Activated naive CD8-positive, alpha-beta T cell treated with anti-CD3 and anti-CD28 coated beads for 36 hours (primary cell): ENCODE results near the gene IRF2. TPM values are rescaled to one million over a fixed set of nuclear protein-coding genes. Genes with fewer than 3 reads are reported as not detected.
"Not testable (repeated sequence)": the region's sequence is repeated elsewhere in the genome, so short reads cannot be mapped to it uniquely, and the experiment has no call there.

Experiments
- DNase-seq: peaks from one replicate; pipeline ENCODE4 v3.0.0; 2021
- H3K27ac Mint-ChIP-seq: one replicate; pipeline ENCODE4 v1.8.0; 2022; ENCODE audit warnings: mild to moderate bottlenecking, moderate library complexity, mixed read lengths
- H3K27me3 Mint-ChIP-seq: one replicate; pipeline ENCODE4 v1.8.0; 2022; ENCODE audit warnings: mild to moderate bottlenecking, mixed read lengths
- H3K36me3 Mint-ChIP-seq: one replicate; pipeline ENCODE4 v1.8.0; 2021; ENCODE audit warnings: mild to moderate bottlenecking, mixed read lengths
- H3K4me1 Mint-ChIP-seq: one replicate; pipeline ENCODE4 v1.8.0; 2021; ENCODE audit warnings: mixed read lengths
- H3K4me3 Mint-ChIP-seq: one replicate; pipeline ENCODE4 v1.8.0; 2022; ENCODE audit warnings: mild to moderate bottlenecking, moderate library complexity, mixed read lengths
- H3K9me3 Mint-ChIP-seq: one replicate; pipeline ENCODE4 v1.8.0; 2022; ENCODE audit warnings: mixed read lengths
- total RNA-seq, 2 experiments: library from RNA; stranded (reverse); gene quantifications; one replicate each; pipeline ENCODE4 v1.2.3, GENCODE V29; 2021

Gene IRF2
- total RNA-seq, 2 experiments from 2014 or later, result 49.1 to 61.4 TPM

- not testable (repeated sequence) for H3K27ac Mint-ChIP-seq, DNase-seq, H3K4me3 Mint-ChIP-seq, H3K27me3 Mint-ChIP-seq, H3K9me3 Mint-ChIP-seq
- Mint-ChIP-seq H3K36me3 (peaks cover 18% of the 10 kb centered on the region), H3K4me1 (peaks cover 33% of the 10 kb centered on the region)
These were observed 98.7 kb downstream of the IRF2 start for GRCh38 chr4:184375623-184376022.

GRCh38 chr4:184375027-184375426 lies 99.3 kb downstream of the IRF2 start:
- no peaks in the 10 kb centered on the region for H3K27me3 Mint-ChIP-seq
- H3K36me3 Mint-ChIP-seq, result peaks cover 13% of the 10 kb centered on the region
- H3K4me3 Mint-ChIP-seq, result no peak overlapping the region
- H3K4me1 Mint-ChIP-seq, result peaks cover 32% of the 10 kb centered on the region
- no peak for DNase-seq
- H3K9me3 Mint-ChIP-seq, result peaks cover 3% of the 10 kb centered on the region
- H3K27ac Mint-ChIP-seq, result no peak overlapping the region

GRCh38 chr4:184373886-184374405 lies 100.4 kb downstream of the IRF2 start:
- H3K4me1 Mint-ChIP-seq, result peaks cover 32% of the 10 kb centered on the region
- peaks cover 9% of the 10 kb centered on the region for H3K36me3 Mint-ChIP-seq
- no peak overlapping the region for H3K27ac Mint-ChIP-seq

GRCh38 chr4:184371390-184371787 lies 103.0 kb downstream of the IRF2 start:
- Mint-ChIP-seq H3K4me3 (no peak overlapping the region), H3K27me3 (no peaks in the 10 kb centered on the region), H3K9me3 (peaks cover 1% of the 10 kb centered on the region), H3K36me3 (peaks cover 7% of the 10 kb centered on the region), H3K4me1 (peaks cover 28% of the 10 kb centered on the region), H3K27ac (no peak overlapping the region)
- DNase-seq, result no peak

More at GRCh38 chr4:184373886-184374405, 100.4 kb downstream of the IRF2 start:
- Mint-ChIP-seq H3K27me3 (no peaks in the 10 kb centered on the region), H3K4me3 (no peak overlapping the region), H3K9me3 (peaks cover 3% of the 10 kb centered on the region)
- DNase-seq, result no peak

- Mint-ChIP-seq H3K27me3 (no peaks in the 10 kb centered on the region), H3K4me1 (peaks cover 26% of the 10 kb centered on the region), H3K9me3 (peaks cover 1% of the 10 kb centered on the region), H3K36me3 (peaks cover 3% of the 10 kb centered on the region), H3K27ac (no peak overlapping the region), H3K4me3 (no peak overlapping the region)
- DNase-seq, result no peak
These were observed 103.5 kb downstream of the IRF2 start for GRCh38 chr4:184370711-184371389.

GRCh38 chr4:184369871-184370270 lies 104.5 kb downstream of the IRF2 start:
- H3K27me3 Mint-ChIP-seq, result no peaks in the 10 kb centered on the region
- no peak for DNase-seq
- peaks cover 1% of the 10 kb centered on the region for H3K9me3 Mint-ChIP-seq
- no peaks in the 10 kb centered on the region for H3K36me3 Mint-ChIP-seq
- H3K4me3 Mint-ChIP-seq, result no peak overlapping the region
- H3K27ac Mint-ChIP-seq, result no peak overlapping the region
- H3K4me1 Mint-ChIP-seq, result peaks cover 18% of the 10 kb centered on the region

GRCh38 chr4:184368731-184369130 lies 105.6 kb downstream of the IRF2 start:
- Mint-ChIP-seq H3K9me3 (no peaks in the 10 kb centered on the region), H3K36me3 (no peaks in the 10 kb centered on the region), H3K4me1 (peaks cover 8% of the 10 kb centered on the region), H3K4me3 (no peak overlapping the region), H3K27me3 (no peaks in the 10 kb centered on the region), H3K27ac (no peak overlapping the region)
- DNase-seq, result no peak

GRCh38 chr4:184368290-184368689 lies 106.1 kb downstream of the IRF2 start:
- Mint-ChIP-seq H3K27me3 (no peaks in the 10 kb centered on the region), H3K4me3 (no peak overlapping the region), H3K36me3 (no peaks in the 10 kb centered on the region), H3K27ac (no peak overlapping the region), H3K4me1 (peaks cover 5% of the 10 kb centered on the region), H3K9me3 (no peaks in the 10 kb centered on the region)
- no peak for DNase-seq

- Mint-ChIP-seq H3K36me3 (no peaks in the 10 kb centered on the region), H3K4me1 (peaks cover 16% of the 10 kb centered on the region), H3K9me3 (no peaks in the 10 kb centered on the region), H3K27me3 (no peaks in the 10 kb centered on the region), H3K4me3 (no peak overlapping the region), H3K27ac (no peak overlapping the region)
- no peak for DNase-seq
These were observed 110.0 kb downstream of the IRF2 start for GRCh38 chr4:184364100-184364921.

- Mint-ChIP-seq H3K4me1 (peaks cover 16% of the 10 kb centered on the region), H3K9me3 (no peaks in the 10 kb centered on the region), H3K27ac (no peak overlapping the region), H3K4me3 (no peak overlapping the region), H3K27me3 (no peaks in the 10 kb centered on the region), H3K36me3 (no peaks in the 10 kb centered on the region)
- no peak for DNase-seq
These were observed 111.1 kb downstream of the IRF2 start for GRCh38 chr4:184363258-184363657.

- Mint-ChIP-seq H3K27me3 (no peaks in the 10 kb centered on the region), H3K4me3 (no peak overlapping the region), H3K36me3 (no peaks in the 10 kb centered on the region), H3K27ac (no peak overlapping the region), H3K9me3 (peaks cover 3% of the 10 kb centered on the region), H3K4me1 (peaks cover 16% of the 10 kb centered on the region)
- no peak for DNase-seq
These were observed 112.0 kb downstream of the IRF2 start for GRCh38 chr4:184362396-184362795.

GRCh38 chr4:184361443-184361842 lies 112.9 kb downstream of the IRF2 start:
- Mint-ChIP-seq H3K27me3 (no peaks in the 10 kb centered on the region), H3K9me3 (peaks cover 3% of the 10 kb centered on the region), H3K36me3 (peaks cover under 1% of the 10 kb centered on the region), H3K4me1 (peaks cover 15% of the 10 kb centered on the region), H3K27ac (no peak overlapping the region), H3K4me3 (no peak overlapping the region)
- DNase-seq, result no peak

GRCh38 chr4:184359888-184360287 lies 114.5 kb downstream of the IRF2 start:
- H3K9me3 Mint-ChIP-seq, result peaks cover 3% of the 10 kb centered on the region
- no peak overlapping the region for H3K4me3 Mint-ChIP-seq
- peaks cover 2% of the 10 kb centered on the region for H3K36me3 Mint-ChIP-seq
- no peak overlapping the region for H3K27ac Mint-ChIP-seq
- peaks cover 24% of the 10 kb centered on the region for H3K4me1 Mint-ChIP-seq
- DNase-seq, result no peak
- H3K27me3 Mint-ChIP-seq, result no peaks in the 10 kb centered on the region

- Mint-ChIP-seq H3K27ac (no peak overlapping the region), H3K27me3 (no peaks in the 10 kb centered on the region), H3K4me1 (peaks cover 30% of the 10 kb centered on the region), H3K9me3 (peaks cover 3% of the 10 kb centered on the region), H3K36me3 (peaks cover 2% of the 10 kb centered on the region), H3K4me3 (no peak overlapping the region)
- no peak for DNase-seq
These were observed 115.7 kb downstream of the IRF2 start for GRCh38 chr4:184358521-184359232.

- H3K36me3 Mint-ChIP-seq, result peaks cover 2% of the 10 kb centered on the region
These were observed 116.6 kb downstream of the IRF2 start for GRCh38 chr4:184357772-184358171.

More at GRCh38 chr4:184357772-184358171, 116.6 kb downstream of the IRF2 start:
- Mint-ChIP-seq H3K9me3 (peaks cover 3% of the 10 kb centered on the region), H3K27ac (no peak overlapping the region), H3K27me3 (no peaks in the 10 kb centered on the region), H3K4me1 (peaks cover 34% of the 10 kb centered on the region), H3K4me3 (no peak overlapping the region)
- no peak for DNase-seq
